LNCaP clone FGC (cell line): Measurements from ENCODE around the gene CHRNE.

Experiments used
- DNase-seq: peaks from one replicate; pipeline ENCODE4 v3.0.0-alpha.2; 2011; ENCODE audit warnings: low read depth
- H3K4me3 ChIP-seq: 2 replicates; pipeline ENCODE4 v1.5.1; 2011; ENCODE audit warnings: mild to moderate bottlenecking, low read depth, low read length, control low read depth
- CTCF ChIP-seq: IDR thresholded peaks from 2 replicates; pipeline ENCODE4 v1.5.1; 2012; ENCODE audit warnings: mild to moderate bottlenecking; ENCODE audit not compliant: control insufficient read depth, insufficient read depth; ENCODE audit errors: extremely low read depth

CHRNE gene

GRCh38 chr17:4851084-4851483 is 51.8 kb downstream of the CHRNE start:
- H3K4me3 ChIP-seq = no peak overlapping the region
- no peak for DNase-seq
- no peak for TF ChIP-seq CTCF

- H3K4me3 ChIP-seq = no peak overlapping the region
- TF ChIP-seq CTCF = no peak
- peak; percentile 11 for DNase-seq
These were observed 52.7 kb downstream of the CHRNE start for GRCh38 chr17:4850246-4850645.

GRCh38 chr17:4849011-4849536 is 53.8 kb downstream of the CHRNE start:
- no peak for TF ChIP-seq CTCF
- H3K4me3 ChIP-seq = no peak overlapping the region
- DNase-seq = no peak
